ENCODE data around the gene BBX. TPM values are rescaled to one million over a fixed set of nuclear protein-coding genes. Genes with fewer than 3 reads are reported as not detected.
"Not testable (repeated sequence)": the region's sequence is repeated elsewhere in the genome, so short reads cannot be mapped to it uniquely, and the experiment has no call there.

Gene BBX
- total RNA-seq, 1 donor from 2014 or later, result 28.6 TPM

DNA sequence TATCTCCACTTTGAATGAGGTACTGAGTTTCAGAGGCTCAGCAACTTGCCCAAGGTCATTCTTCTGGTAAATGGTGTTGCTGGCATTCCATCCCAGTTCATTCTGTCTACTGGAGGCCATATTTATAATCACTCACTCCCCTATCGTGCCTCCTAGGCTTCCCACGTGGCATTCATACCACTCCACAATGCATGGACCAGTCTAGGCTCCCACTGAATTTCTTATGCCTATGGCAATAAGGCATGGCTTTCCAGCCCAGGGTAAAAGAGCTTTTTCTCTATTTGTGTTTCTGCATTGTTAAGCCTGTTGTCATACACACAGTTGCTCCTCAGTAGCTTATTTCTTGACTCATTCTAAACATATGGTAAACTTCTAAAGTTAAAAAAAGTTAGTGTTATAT lies 19.9 kb downstream of the BBX start:
- DNase-seq (ENCODE audit: low read depth in 2 of 2), result no peak

DNA sequence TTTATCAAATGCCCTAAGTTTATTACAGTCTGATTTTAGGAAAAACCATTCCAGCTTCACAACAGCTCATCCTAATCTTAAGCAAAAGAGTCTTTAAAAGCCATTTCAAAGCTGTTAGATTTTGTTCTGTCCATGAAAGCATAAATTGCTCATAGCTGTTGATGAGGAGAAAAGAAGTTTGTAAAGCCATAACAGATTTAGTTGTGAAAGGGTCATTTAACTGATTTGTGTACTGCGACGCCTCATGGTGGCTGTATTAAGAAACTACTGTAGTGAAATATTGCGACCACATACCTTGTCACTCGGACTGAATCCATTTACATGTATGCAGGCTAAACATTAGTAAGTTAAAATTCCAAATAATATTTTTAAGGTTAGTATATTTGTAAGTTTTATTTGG lies 20.9 kb downstream of the BBX start:
- peak; percentile 29 to 70 for DNase-seq (ENCODE audit: low read depth in 2 of 2)

DNA sequence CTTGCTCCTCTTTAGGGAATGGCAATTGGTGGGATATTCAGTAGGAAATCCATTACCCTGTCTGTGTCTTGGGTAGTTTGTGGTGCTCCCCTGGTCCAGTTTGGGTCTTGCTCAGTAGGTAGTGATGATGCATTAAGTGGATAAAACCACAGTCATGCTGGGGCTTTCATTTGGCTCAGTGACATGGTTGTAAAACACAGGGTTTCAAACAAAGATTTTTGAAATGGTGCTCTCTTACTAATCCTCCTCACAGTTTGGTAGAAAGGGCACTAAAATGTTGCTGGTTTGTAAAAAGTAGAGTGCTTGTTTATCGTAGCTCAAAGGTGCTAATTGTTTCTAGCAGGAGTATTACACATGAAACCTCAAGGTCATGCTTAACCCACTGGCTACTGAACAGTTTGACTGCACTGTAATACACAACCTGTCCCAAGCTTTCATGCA lies 22.9 kb downstream of the BBX start:
- DNase-seq (ENCODE audit: low read depth in 2 of 2), result no peak

DNA sequence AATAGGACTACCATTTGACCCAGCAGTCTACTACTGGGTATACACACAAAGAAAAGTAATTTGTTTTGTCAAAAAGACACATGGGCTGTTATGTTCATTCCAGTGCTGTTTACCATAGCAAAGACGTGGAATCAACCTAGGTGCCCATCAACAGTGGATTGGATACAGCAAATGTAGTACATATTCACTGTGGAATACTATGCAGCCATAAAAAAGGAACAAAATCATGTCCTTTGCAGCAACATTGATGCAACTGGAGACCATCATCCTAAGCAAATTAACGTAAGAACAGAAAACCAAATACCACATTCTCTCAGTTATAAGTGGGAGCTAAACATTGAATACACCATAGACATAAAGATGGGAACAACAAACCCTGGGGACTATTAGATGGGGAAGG lies 25.8 kb downstream of the BBX start:
- no peak for DNase-seq (ENCODE audit: low read depth in 2 of 2)

DNA sequence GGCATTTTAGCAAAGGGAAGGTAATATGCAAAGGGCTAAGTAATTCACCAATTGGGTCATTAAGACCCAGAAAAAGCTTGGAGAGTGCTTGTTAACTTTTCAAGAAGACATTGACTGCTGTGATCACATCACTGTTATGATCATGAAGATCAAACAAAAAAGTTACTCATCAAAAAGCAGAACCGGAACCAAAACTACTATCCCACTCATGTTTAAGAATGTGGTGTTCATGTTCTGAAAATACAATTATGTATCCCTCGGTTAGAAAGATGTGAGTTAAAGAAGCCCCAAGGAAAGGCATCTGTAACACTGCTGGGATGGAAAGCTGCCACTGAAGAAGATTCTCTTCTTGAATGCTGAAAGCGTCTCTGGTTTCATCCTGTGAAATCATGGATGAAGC lies 32.6 kb downstream of the BBX start:
- no peak for DNase-seq (ENCODE audit: low read depth in 2 of 2)

DNA sequence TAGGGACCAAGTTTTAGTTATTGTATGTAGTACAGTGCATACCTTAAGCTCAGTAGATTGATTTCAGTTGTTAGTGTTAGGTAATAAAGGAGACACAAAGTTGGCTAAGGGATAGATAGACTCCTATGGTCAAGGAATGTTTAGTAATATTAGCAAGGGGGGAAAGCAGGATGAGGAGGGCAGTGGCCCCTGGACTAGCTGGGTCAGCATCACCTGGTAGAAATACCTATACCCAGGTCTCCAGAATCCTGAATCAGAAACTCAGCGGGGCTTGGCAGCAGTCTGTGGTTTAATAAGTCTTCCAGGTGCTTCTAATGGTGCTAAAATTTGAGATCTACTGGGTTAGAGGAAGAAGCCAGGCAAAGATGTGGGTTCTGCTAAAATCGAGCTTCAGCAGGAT lies 35.0 kb downstream of the BBX start:
- no peak for DNase-seq (ENCODE audit: low read depth in 2 of 2)

DNA sequence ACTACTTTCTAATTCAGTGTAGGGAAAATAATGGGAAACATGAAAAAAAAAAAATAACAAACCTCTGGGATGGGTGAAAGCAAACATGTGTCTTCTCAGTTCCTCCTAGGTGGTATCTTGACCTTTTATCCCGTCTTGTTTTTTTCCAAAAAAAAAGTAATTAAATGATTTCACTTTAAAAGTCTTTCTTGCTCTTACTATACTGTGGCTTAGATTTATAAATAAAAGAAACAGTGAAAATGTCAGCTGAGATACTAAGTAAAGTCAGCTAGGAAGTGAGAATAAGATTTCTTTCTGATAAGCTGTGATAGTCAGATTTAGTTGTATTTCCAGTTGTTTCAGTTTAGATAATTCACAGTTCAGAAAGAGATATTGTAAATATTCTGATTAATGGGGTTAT lies 37.4 kb downstream of the BBX start:
- DNase-seq (ENCODE audit: low read depth in 2 of 2), result no peak

DNA sequence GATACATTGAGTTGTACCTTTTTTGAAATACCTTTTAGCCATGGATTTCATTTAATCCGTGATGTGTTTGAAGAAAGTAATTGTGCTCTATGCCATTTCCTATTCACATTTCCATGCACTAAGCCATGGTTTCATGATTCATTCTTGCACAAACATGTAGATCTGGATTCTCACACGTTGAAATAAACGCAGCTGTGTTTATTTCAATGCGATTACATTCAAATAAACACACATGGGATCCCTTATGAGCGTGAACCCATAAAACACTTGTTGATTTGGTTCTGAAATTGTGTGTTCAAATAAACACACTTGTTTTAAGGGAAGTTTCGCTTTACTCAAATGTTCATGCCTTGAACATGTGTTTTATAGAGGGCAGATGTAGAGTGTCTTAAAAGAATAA lies 39.2 kb downstream of the BBX start:
- peak in 1 of 2 donors; percentile 2 for DNase-seq (ENCODE audit: low read depth in 2 of 2)

DNA sequence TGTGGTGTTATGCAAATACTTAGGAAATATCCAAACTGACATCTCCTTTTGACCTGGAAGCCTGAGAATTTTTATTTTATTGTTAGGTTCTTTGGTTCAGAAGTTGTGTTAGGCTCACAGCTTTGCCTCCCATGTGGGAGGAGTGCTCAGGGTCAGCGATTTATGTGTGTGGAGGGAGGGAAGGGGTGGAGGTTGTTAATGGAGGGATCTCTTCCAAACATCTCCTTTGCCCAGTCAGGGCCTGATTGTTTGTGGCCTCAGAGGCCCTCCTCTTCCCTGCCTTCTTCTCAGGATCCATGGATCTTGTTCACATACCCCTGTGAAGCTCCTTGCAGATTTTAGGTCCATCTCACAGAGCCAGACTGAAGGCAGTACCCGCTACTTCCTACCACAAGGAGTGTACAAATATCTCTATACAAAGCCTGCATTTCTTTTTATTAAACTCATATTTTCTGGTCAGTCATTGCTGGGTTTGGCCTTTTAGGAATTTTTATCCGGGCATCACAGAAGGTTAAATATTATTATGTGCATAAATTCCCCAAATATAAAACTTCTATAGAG lies 40.3 kb downstream of the BBX start:
- DNase-seq (ENCODE audit: low read depth in 2 of 2), result no peak

DNA sequence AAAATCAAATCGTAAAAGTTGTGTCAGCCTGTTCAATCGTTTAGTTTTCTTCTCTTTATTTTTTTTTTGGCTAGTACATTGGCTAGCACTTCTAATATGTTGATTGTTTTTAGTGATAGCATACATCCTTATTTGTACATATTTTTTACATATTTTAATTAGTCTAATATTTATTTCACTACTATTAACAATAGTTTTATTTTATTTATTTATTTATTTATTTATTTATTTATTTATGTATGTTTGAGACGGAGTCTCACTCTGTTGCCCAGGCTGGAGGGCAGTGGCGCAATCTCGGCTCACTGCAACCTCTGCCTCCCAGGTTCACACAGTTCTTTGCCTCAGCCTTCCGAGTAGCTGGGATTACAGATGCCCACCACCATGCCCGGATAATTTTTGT lies 42.5 kb downstream of the BBX start:
- not testable (repeated sequence) for DNase-seq (ENCODE audit: low read depth in 2 of 2)

DNA sequence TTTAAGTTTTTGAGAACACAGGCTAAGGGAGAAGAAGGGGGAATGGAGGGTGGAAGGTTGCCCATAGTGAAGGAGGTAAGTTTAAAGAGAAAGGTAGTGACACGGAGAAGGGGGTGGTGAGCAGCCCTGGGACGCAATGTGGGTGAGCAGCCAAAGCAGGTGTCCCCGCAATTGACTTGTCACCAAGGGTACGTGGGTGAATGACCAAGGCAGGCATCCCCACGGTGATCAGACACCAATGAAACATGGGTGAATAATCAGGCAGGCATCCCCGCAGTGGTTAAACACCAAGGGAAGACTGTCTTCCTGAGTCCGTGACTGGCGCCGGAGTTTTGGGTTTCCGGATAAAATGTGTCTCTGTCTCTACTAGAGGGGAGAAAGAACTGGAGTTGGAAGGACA lies 48.3 kb downstream of the BBX start:
- DNase-seq (ENCODE audit: low read depth in 2 of 2), result not testable (repeated sequence)

DNA sequence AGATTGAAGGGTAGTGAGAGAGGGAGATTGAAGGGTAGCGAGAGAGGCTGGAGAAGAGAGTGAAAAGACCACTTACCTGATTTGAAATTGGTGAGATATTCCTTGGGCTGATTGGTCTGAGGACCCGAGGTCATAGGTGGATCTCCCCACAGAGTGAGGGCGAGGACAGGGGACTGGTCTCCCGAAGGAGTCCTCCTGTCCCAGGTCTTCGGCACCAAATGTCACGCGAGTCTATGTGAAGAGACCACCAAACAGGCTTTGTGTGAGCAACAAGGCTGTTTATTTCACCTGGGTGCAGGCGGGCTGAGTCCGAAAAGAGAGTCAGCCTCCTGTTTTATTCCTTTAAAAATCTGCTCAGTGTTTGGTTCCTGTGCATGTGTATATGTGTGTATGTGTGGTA lies 48.7 kb downstream of the BBX start:
- DNase-seq (ENCODE audit: low read depth in 2 of 2), result not testable (repeated sequence)

DNA sequence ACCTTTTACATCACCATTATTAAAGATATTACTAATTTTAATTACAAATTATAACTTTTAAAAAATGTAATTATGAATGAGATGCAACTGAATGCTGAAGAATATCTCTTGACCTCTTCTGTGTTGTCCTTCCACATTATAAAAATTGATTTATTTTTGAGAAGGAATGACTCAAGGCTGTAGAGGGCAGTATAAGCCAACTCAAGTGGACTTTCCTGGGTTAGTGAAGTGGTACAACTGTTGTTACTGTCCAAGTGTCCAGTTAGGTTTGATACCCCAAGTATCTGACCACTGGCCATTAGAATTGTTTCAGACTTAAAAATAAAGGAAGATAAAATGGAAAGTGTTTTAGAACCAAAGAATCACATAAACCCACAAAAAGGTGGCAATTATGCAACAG lies 51.9 kb downstream of the BBX start:
- peak; percentile 67 to 74 for DNase-seq (ENCODE audit: low read depth in 2 of 2)

DNA sequence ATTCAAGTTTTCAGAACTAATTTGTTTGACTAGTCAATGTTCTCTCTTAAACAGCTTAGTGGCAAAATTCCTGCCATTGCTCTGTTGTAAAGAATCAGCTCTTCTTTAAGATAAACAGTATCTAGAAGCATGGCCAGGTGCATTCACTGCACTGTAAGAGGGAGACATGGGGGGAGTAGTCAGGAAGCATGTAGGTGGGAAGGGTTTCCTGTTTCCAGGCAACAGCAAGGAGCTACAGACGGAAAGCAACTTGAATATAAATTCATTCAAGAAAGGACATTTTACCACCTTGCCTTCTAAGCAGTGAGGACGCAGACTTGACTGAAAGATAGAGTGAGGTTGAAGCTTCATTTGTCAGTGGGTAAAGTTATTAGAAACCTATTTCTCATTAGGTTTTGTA lies 55.3 kb downstream of the BBX start:
- DNase-seq (ENCODE audit: low read depth in 2 of 2), result peak in 1 of 2 donors; percentile 33

DNA sequence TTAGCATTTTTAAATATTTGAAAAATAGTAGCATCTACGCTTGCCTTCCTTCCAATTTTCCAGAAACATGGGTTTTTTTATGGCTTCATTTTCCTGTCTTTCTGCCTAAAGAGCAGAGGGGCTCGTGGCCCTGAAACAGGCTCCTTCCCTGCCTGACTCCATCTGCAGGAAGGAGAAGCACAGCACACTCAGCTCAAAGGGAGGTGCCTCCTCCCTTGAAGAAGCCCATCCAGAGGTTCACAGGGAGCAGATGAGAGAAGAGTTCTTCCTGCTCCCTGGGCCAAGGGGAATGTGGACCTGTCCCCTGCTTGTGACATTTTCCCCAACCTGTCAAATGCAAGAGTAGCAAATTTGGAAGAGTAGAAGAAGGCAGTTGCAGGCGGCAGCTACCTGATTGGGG lies 55.8 kb downstream of the BBX start:
- DNase-seq (ENCODE audit: low read depth in 2 of 2), result no peak

DNA sequence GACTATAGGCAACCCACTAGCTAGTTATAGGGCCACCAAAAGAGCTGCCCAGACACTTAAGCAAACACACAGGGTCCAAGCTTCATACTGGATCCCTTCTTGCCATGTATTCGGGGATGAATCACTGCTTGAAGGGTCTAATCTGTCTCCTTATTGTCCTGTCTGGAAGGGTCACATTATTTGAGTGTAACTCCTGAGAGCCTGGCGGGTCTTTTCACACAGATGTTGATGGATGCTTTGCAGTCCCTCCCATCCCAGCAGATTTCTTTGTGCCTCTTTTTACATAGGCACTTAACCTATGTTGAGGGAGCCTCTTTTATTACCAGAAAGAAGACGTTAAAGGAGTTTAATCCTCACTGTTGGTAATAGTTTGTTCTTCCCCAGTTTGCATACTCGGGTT lies 56.6 kb downstream of the BBX start:
- no peak for DNase-seq (ENCODE audit: low read depth in 2 of 2)

DNA sequence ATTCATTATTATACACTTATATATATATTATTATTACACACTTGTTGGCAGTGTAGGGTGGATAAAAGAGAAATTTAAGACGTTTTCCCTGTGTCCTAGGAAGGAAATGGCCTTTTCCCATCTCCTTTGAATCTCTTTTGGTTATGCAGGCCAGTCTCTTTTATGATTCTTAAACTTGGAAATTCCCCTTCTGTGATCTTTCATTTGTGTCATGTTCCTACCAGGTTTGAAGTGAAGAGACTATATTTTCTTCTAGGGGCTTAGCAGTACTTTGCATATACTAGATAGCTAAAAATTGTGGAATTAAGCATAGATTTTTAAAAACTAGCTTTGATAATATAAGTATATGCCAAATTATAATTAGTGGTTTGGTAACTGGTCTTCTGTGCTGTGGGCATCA lies 58.5 kb downstream of the BBX start:
- no peak for DNase-seq (ENCODE audit: low read depth in 2 of 2)

DNA sequence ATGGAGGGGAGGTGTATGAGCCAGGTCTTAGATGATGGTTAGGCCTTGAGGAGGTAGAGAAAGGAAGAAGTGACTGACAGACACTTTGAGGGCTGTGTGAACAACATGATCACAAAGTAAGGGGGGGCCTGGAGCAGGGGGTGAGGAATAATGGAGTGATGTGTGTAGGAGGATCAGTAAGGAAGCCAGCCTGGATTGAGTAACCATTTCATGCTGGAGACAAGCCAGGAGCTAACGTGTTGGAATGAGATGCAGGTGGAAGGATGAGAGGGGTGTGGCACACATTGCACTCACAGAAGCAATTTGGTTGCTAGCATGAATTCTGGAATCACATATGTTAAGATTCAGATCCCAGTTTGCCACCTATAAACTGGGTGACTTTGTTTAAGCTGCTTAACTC lies 65.5 kb downstream of the BBX start:
- no peak for DNase-seq (ENCODE audit: low read depth in 2 of 2)

DNA sequence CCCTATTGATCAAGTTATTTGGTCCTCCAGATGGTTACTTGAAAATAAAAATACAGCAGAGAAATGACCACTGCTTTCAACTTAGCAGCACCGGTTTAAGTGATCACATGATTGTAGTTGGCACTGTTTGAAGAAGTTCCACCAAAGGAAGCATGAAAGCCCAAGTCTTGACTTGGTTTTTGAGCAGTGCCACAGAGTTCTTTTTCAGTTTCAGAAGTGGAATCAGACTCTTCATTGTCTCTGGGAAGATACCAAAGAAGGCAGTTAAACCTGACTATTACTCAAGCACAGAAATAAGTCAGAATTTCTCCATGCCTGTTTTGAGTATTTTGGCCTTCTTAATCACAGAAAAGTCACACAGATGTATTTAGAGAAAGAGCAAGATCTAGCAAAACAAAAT lies 66.7 kb downstream of the BBX start:
- DNase-seq (ENCODE audit: low read depth in 2 of 2), result no peak

DNA sequence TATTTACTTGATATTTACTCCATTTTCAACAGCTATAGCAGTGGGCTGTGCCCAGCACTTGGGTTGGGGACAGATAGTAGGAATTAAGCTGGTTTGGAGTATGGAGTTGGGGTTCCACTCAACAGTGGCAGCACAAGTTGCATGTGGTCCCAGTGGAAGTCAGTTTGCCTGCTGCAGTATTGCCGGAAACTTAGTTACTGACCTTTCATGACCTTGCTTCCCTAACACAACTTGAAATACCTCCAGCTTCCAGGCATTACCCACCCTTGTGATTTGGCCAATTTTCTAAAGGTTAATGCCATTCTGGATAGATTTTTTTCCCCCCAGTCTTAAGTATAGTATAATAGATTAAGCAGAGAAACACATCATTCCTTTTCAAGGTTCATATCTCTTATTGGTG lies 68.0 kb downstream of the BBX start:
- peak; percentile 43 to 56 for DNase-seq (ENCODE audit: low read depth in 2 of 2)

DNA sequence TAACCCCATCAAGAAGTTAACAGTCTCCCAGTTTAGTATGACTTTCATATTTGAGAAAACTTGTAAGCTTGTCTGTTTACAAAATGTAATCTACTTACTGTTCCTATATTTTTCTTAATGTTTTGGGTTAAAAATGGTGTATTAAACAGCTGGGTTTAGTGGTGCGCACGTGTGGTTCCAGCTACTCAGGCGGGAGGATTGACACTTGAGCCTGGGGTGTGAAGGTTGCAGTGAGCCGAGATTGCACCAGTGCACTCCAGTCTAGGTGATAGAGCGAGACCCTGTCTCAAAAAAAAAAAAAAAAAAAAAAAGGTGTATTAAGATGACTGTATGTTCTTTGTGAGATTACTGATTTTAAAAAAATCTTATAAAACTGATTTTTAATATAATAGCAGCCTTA lies 69.3 kb downstream of the BBX start:
- DNase-seq (ENCODE audit: low read depth in 2 of 2), result no peak

DNA sequence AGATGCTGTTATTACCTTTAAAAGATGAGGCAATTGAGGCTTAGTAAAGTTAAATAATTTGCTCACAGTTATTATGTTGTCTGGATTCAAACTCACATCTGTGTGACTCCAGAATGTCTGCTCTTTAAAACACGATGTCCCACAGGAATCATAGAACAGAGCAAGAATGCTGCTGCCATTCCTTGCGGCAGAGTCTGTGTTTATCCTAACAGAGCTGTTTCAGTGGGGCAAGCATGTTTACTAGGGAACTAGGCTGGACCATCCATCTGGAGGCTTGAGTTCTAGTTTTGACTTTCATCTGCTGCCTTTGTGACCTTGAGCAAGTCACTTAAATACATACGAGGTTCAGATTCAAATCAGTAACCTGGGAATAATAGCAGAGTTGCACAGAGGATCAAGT lies 72.1 kb downstream of the BBX start:
- DNase-seq (ENCODE audit: low read depth in 2 of 2), result no peak

DNA sequence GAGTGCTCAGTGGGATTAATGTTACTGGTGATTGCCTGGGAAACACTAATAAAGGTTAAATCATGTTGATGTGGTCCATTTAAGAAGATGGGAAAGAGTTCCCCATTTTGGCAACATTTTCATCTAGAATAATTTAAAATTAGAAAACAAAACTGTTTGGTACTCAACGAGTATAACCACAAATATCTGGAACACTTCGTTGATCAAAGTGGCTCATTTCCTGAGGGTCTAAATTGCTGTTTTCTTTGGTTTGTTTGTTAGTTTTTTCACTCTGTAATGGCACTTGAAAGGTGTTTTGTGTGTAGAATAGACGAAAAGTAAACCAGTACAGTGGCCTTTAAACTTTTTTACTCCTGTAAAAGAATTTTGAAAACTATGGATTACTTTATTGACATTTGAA lies 73.9 kb downstream of the BBX start:
- DNase-seq (ENCODE audit: low read depth in 2 of 2), result no peak
